ES-I3 (cell line): Measurements from ENCODE around the gene CTBP1.

Experiments
- H3K36me3 ChIP-seq: 2 replicates; pipeline ENCODE4 v1.6.1; 2013; ENCODE audit warnings: mild to moderate bottlenecking, low read length, control low read depth, moderate library complexity; ENCODE audit not compliant: insufficient read depth
- H3K4me1 ChIP-seq: 2 replicates; pipeline ENCODE4 v1.6.1; 2013; ENCODE audit warnings: mild to moderate bottlenecking, control low read depth, low read length; ENCODE audit not compliant: insufficient read depth
- H3K9ac ChIP-seq: 2 replicates; pipeline ENCODE4 v1.6.1; 2013; ENCODE audit warnings: low read depth, mild to moderate bottlenecking, low read length, moderate library complexity
- H3K9me3 ChIP-seq: 2 replicates; pipeline ENCODE4 v1.6.1; 2013; ENCODE audit warnings: mild to moderate bottlenecking, low read length, moderate library complexity; ENCODE audit not compliant: control insufficient read depth, insufficient read depth

Gene CTBP1

DNA sequence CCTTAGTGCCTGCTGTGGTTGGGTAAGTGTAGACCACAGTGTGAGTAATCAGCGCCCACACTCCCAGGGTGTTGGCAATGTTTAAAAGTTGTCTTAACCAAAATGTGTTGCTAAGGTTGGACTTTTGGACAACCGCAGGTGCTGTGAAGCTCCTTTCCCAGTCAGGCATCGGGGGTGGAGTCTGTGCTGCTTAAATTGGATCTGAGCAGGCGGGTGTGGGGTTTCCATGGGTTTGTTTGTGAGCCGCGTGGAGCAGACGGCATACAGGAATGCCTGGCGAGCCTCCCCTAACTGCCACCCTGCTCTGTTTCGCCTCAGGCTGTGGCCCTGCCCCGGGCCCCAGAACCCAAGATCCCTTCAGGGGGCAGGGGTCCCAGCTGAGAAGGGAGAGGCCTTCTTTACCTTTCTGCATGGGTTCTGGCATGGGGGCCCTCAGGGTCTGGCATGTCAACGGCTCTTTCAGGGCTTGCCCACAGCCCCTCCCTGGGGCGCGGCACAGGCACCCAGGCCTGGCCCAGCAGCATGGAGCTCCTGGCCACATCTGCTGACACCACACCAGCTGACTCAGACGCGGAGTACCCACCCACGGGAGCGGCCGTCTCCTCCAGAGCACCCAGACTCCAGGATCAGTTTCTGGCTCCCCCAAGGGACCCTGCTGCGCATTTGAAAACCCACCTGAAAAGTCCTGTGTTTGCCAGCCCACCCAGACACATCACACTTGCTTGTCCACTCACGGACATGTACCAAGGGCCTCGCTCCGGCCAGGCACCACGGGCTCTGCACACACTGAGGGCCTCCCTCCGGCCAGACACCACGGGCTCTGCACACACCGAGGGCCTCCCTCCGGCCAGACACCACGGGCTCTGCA, 71.4 kb downstream of the CTBP1 start:
- no peak overlapping the region for H3K9ac ChIP-seq
- H3K36me3 ChIP-seq = no peaks in the 10 kb centered on the region
- H3K4me1 ChIP-seq = no peaks in the 10 kb centered on the region; the same call in 1 of the 2 replicates
- H3K9me3 ChIP-seq = peaks cover 2% of the 10 kb centered on the region; the same call in 1 of the 2 replicates

DNA sequence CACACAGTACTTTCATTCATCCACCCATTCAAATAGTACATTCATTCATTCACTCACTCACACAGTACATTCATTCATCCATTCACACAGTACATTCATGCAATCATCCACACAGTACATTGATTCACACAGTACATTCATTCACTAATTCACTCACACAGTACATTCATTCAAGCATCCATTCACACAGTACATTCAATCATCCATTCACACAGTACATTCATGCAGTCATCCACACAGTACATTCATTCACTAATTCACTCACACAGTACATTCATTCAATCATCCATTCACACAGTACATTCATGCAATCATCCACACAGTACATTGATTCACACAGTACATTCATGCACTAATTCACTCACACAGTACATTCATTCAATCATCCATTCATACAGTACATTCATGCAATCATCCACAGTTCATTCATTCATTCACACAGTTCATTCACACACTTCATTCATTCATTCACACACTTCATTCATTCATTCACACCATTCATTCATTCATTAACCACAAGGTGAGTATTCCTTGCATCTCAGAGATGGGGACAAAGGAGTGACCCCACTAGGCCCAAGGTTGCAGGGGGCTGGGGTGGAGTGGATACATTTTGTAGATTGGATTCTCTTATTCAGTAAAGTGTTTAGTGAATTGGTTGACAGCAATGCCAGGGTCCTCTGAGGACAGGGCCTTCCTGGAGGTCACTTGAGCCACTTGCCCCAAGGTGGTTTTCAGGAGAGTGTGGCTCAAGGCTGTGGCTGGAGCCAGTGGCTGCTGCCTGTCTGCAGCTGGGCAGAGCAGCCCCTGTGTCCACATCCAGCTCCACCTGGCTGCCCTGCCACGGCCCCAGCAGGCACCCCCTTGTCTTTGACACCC, 72.3 kb downstream of the CTBP1 start:
- Histone ChIP-seq H3K4me1 (no peaks in the 10 kb centered on the region; the same call in 1 of the 2 replicates), H3K36me3 (no peaks in the 10 kb centered on the region), H3K9ac (no peak overlapping the region), H3K9me3 (peaks cover 2% of the 10 kb centered on the region; the same call in 1 of the 2 replicates)

DNA sequence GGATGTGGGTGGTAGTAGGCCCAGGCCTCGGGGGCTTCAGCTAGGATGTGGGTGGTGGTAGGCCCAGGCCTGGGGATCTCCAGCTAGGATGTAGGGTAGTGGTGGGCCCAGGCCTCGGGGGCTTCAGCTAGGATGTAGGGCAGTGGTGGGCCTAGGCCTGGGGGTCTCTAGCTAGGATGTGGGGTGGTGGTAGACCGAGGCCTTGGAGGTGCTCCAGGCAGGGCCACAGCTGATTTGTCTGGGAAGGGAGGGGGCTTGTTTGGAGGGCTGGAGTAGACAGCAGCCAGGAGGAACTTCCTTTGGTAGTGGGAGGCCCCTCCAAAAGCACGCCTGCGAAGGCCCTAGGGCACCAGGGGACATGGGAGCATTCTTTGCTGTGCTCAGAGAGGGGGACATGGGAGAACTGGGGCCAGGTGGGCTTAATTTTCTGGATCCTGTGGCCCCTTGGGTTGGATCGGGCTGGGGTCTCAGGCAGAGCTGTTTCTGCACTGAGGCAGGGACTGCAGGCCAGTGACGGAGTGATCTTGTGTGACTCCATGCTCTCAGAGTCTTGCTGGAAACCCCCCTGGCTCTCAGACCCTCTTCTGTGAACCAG, 73.2 kb downstream of the CTBP1 start:
- Histone ChIP-seq H3K9me3 (no peaks in the 10 kb centered on the region), H3K36me3 (no peaks in the 10 kb centered on the region), H3K9ac (no peak overlapping the region)

DNA sequence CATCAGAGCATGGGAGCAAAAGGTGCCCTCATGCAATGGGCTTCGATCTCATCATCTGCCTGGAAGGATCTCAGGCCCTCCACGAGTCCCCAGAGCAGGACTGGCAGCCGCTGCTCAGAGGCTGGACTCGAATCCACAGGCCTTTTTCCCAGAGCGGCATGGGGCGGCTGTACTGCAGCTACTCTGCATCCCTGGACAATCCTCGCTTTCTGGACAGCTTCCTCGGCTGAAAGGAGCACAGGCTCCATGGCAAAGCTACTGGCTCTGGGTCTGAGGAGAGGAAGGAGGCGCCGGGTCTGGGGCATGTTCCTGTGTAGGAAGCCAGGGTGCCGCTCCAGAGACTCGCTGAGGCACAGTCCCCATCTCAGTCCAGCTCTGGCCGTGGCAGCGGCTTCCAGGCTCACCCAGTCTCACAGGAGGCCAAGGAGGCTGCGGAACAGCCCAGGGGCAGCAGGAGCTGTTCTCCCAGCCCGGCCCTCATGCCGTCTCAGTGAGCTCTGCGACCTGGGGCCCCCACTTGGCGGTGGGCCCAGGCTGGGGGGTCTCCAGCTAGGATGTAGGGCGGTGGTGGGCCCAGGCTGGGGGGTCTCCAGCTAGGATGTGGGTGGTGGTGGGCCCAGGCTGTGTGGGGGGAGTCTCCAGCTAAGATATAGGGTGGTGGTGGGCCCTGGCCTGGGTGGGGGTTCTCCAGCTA, 73.8 kb downstream of the CTBP1 start:
- no peaks in the 10 kb centered on the region for H3K36me3 ChIP-seq
- no peaks in the 10 kb centered on the region; the same call in 1 of the 2 replicates for H3K4me1 ChIP-seq
- H3K9ac ChIP-seq = no peak overlapping the region
- H3K9me3 ChIP-seq = no peaks in the 10 kb centered on the region

More for the DNA sequence above, 73.2 kb downstream of the CTBP1 start:
- no peaks in the 10 kb centered on the region; the same call in 1 of the 2 replicates for H3K4me1 ChIP-seq

DNA sequence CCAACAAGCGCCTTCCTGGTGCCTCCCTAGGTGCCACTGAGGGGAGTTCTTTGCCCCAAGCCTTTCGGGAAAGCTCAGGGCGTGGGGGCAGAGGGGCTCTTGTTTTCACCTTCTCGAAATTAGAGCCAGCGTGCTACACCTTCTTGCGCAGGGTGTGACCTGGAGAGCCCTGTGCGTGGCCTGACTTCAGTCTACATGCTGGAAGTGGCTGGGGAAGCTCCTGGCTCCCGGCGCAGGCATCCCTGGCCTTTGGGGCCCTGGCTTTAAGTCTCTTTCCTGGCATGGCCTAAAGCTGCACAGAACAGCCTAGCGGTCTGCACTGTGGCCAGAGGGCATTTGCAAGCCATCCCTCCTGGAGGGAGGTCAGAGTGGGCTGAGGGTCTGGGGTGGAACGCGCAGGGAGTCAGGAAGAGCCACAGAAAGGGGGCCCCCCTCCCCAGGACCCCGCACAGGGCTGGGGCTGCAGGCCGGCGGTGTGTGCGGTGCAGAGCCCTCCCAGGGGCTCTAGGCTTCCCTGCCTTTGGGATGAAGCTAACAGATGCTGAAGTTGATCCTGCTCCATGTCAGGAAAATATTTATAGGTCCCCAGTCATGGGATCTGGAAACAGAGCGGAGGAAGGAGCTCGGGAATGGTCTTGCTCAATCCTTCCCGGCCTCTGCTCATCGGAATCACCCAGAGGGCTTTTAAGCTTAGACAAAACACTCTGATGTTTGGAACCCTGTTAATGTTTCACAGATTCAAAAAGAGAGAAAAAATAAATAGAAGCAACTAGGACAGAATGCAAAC, 75.8 kb downstream of the CTBP1 start:
- no peaks in the 10 kb centered on the region; the same call in 1 of the 2 replicates for H3K4me1 ChIP-seq
- no peaks in the 10 kb centered on the region for H3K36me3 ChIP-seq
- 0 out of 2 replicates have a peak overlapping the region, but pooled peaks have one; percentile 12 for H3K9ac ChIP-seq
- no peaks in the 10 kb centered on the region for H3K9me3 ChIP-seq

DNA sequence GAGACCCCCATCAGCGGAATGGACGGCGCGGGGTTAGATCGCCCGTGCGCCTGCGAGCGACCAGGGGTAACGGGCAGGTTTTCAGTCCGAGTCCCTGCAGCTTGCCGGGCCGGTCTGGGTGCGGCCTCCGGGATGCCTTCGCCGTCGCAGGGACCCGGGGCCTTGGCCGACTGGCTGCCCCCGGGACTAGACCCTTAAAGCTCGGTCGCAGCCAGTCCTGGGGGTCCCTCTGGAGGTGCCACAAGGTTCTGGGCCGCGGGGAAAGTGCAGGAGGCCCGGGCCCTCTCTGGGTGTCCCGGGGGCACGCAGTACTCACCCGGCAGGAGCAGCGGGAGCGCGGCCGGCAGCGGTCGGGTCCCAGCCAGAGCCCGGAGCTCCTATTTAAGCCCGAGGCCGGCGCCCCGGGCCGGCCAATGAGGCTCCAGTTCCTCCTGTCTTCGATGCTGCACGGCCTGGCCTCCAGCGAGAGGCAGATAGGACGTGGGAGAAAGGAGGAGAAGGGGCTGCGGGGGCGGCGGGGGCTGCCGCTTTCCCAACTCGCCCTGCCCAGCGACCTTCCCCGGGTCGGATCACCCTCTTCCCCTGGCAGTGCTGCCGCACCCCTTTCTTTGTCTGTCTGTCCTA, 76.6 kb downstream of the CTBP1 start, which contains the start of gene SPON2:
SPON2 (minus strand) TSS at position 356 of the 624 bp plus-strand sequence.
- Histone ChIP-seq H3K36me3 (no peaks in the 10 kb centered on the region), H3K9ac (peak within 1 kb of the TSS; percentile 49; the same call in 1 of the 2 replicates)

DNA sequence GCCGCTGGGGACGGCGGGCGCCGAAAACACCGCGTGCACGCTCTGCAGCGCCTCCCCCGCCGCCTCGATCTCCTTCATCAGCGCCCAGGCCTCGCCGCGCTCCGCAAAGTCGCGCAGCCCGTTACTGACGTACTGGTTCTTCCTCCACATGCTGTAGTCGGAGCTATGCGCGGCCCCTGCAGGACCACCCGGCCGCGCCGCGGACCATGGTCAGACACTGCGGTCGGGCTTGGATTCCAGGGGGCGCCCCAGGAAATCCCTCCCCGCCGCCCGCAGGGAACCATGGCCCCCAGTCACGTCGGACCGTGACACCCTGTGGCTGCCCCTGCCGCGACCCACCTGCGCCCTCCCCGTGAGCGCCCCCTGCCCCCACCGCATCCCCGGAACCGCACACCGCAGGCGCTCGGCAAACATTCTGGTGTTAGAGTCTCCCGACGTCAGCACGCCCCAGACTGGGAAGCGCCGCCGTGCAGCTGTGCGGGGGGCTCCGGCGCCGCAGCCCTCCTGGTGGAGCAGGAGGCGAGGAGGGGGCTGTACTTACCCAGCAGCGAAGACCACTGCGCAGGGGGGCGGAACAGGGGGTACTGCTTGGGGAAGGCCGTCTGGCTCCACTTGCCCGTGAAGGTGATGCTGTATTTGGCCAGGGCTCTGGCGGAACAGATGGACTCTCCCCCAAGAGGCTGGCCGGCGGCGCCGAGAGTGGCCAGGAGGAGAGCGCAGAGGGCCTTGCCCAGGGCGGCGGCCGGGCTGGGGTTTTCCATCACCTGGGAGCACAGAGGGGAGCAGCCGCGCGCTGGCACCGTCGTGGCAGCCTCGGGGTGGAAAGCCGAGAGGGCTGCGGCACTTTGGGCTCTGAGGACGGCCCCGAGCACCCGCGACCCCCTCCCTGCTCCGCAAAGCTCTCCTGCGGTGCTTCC, 77.4 kb downstream of the CTBP1 start:
- Histone ChIP-seq H3K4me1 (no peaks in the 10 kb centered on the region; the same call in 1 of the 2 replicates), H3K9me3 (no peaks in the 10 kb centered on the region), H3K36me3 (no peaks in the 10 kb centered on the region), H3K9ac (peak overlapping the region; percentile 49; the same call in 1 of the 2 replicates)

More for the DNA sequence above, 76.6 kb downstream of the CTBP1 start, which contains the start of gene SPON2:
- no peaks in the 10 kb centered on the region for H3K9me3 ChIP-seq
- no peaks in the 10 kb centered on the region; the same call in 1 of the 2 replicates for H3K4me1 ChIP-seq

DNA sequence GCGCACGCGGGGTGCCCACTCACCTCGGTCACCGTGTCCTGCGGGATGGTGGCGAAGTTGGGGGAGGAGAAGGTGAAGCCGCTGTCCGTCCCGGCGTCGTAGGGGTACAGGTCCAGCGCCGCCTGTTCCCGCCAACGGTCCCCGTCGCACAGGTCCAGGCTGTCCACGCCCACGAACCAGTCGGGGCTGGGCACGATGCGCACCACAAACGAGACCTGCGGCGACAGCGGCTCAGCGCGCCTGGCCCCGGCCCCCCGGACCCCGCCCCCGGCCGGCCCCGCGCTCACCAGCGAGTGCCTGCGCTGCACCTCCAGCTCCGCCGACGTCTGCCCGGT, 78.0 kb downstream of the CTBP1 start:
- Histone ChIP-seq H3K9me3 (no peaks in the 10 kb centered on the region), H3K36me3 (no peaks in the 10 kb centered on the region), H3K4me1 (no peaks in the 10 kb centered on the region; the same call in 1 of the 2 replicates), H3K9ac (no peak overlapping the region)

DNA sequence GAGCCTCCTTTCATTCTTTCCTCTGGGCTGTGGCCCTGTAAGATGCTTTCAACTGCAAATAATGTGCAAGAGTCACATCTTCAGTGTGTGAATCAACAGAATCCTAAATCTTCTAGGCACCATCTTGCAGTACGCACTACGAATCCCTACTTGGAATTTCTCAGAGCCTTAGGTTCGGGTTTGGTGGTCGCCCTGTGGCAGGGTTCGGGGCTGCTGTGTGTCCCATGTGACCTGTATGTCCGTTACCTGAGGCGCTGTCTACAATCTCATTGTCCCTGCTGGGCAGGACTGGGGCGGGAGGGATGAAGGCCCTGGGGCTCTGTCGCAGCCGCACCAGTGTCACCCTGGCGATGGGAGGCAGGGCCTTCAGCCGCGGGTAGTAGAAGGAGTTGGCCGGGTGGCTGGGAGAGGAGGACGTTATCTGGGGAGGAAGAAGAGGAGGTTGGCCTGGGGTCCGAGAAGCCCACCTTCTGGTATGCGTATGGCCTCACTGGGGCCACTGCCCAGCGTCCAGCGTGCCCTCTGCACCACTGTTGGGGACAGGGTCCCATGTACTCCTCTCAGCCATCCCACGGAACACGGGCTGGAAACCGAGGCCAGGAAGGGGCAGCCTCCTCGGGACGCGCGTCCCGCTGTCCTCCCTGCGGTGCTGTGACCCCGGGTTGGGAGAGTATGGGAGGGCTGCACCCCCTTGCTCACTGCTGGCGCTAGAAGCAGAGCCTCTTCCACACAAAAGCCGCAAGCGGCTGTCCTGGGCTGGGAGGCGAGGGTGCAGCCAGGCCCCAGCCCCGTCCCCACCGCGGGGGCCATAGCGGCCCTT, 78.6 kb downstream of the CTBP1 start:
- no peaks in the 10 kb centered on the region; the same call in 1 of the 2 replicates for H3K4me1 ChIP-seq
- H3K9me3 ChIP-seq = no peaks in the 10 kb centered on the region
- no peaks in the 10 kb centered on the region for H3K36me3 ChIP-seq

DNA sequence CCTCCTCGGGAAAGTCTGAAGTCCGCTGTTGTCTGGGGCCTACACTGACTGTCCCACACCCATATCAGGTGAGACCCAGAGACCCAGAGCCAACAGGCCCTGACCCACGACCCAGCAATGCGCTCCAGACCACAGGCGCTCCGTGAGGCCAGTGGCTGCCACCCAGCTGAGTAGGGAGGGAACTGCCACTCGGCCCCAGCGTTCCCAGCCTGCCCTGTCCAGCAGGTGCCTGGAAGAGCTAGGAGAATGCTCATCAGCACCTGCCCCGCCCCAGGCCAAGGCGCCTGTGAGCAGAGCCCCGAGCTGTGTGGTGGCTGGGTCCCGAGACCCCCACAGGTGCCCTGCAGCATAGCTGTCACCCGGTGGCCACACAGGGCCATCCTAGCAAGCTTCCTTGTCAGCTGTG, 79.2 kb downstream of the CTBP1 start:
- Histone ChIP-seq H3K9me3 (no peaks in the 10 kb centered on the region), H3K9ac (no peak overlapping the region), H3K4me1 (no peaks in the 10 kb centered on the region; the same call in 1 of the 2 replicates), H3K36me3 (no peaks in the 10 kb centered on the region)

More for the DNA sequence above, 78.6 kb downstream of the CTBP1 start:
- H3K9ac ChIP-seq = no peak overlapping the region

DNA sequence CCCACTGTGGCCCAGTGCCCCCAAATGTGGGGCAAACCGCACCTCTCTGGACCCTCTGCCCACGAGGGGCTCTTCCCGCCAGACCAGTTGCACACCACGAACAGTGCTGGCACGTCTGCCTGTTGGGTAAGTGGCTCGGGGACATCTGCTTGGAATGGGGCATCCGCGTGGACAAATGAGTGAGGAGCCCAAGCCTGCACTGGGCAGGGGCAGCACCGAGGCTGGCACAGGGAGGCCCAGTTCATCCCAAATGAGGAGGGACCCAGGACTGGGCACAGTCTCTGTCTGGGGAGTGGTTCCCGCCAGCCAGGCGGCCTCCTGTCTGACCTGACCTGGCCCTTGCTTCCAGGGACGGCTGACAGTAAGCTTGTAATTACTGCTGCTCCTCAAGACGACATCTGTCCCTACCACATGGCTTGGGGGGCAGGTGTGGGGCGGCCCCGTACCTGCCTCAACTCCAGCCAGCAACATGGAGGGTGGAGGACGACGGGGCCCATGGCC, 79.7 kb downstream of the CTBP1 start:
- Histone ChIP-seq H3K9ac (no peak overlapping the region), H3K36me3 (no peaks in the 10 kb centered on the region)

More for the DNA sequence above, 79.7 kb downstream of the CTBP1 start:
- Histone ChIP-seq H3K4me1 (no peaks in the 10 kb centered on the region; the same call in 1 of the 2 replicates), H3K9me3 (no peaks in the 10 kb centered on the region)
